Endothelial cell (in vitro differentiated cells): ENCODE results near the gene NEGR1. TPM values are rescaled to one million over a fixed set of nuclear protein-coding genes. Genes with fewer than 3 reads are reported as not detected.

Experiments used
- DNase-seq: peaks from one replicate; pipeline ENCODE4 v3.0.0; 2021; ENCODE audit warnings: low spot score
- H3K27ac Mint-ChIP-seq: one replicate; pipeline ENCODE4 v1.8.0; 2021; ENCODE audit warnings: mixed read lengths, inconsistent platforms; ENCODE audit not compliant: unreplicated experiment
- H3K27me3 Mint-ChIP-seq: one replicate; pipeline ENCODE4 v1.8.0; 2021; ENCODE audit warnings: mild to moderate bottlenecking, moderate library complexity, mixed read lengths, inconsistent platforms; ENCODE audit not compliant: unreplicated experiment
- H3K36me3 Mint-ChIP-seq: one replicate; pipeline ENCODE4 v1.8.0; 2021; ENCODE audit warnings: mild to moderate bottlenecking, low read depth, mixed read lengths, inconsistent platforms; ENCODE audit not compliant: unreplicated experiment
- H3K4me1 Mint-ChIP-seq: one replicate; pipeline ENCODE4 v1.8.0; 2021; ENCODE audit warnings: mild to moderate bottlenecking, mixed read lengths, inconsistent platforms; ENCODE audit not compliant: unreplicated experiment
- H3K4me3 Mint-ChIP-seq: one replicate; pipeline ENCODE4 v1.8.0; 2021; ENCODE audit warnings: mild to moderate bottlenecking, mixed read lengths, inconsistent platforms; ENCODE audit not compliant: unreplicated experiment
- H3K9me3 Mint-ChIP-seq: one replicate; pipeline ENCODE4 v1.8.0; 2021; ENCODE audit warnings: mixed read lengths, inconsistent platforms; ENCODE audit not compliant: unreplicated experiment
- total RNA-seq: library from RNA; stranded (reverse); fragmentation: NEBNext Ultra II Directional; extraction: Animal tissue kit (Norgen Biotek cat#: 25700); gene quantifications from one replicate; pipeline ENCODE4 v1.2.1, GENCODE V29; 2021; ENCODE audit not compliant: unreplicated experiment
- TF ChIP-seq, protein P1 (sequence below): fragments of 200-600 bp; sonication (generic); IDR thresholded peaks from one replicate; pipeline ENCODE4 v1.5.0; 2021; ENCODE audit warnings: antibody characterized with exemption; ENCODE audit not compliant: unreplicated experiment

The NEGR1 gene
- total RNA-seq, 1 donor from 2014 or later: 2.9 TPM

- H3K27ac Mint-ChIP-seq: no peak overlapping the region
- TF ChIP-seq, protein P1, sequence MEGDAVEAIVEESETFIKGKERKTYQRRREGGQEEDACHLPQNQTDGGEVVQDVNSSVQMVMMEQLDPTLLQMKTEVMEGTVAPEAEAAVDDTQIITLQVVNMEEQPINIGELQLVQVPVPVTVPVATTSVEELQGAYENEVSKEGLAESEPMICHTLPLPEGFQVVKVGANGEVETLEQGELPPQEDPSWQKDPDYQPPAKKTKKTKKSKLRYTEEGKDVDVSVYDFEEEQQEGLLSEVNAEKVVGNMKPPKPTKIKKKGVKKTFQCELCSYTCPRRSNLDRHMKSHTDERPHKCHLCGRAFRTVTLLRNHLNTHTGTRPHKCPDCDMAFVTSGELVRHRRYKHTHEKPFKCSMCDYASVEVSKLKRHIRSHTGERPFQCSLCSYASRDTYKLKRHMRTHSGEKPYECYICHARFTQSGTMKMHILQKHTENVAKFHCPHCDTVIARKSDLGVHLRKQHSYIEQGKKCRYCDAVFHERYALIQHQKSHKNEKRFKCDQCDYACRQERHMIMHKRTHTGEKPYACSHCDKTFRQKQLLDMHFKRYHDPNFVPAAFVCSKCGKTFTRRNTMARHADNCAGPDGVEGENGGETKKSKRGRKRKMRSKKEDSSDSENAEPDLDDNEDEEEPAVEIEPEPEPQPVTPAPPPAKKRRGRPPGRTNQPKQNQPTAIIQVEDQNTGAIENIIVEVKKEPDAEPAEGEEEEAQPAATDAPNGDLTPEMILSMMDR: no peak
- H3K27me3 Mint-ChIP-seq: no peaks in the 10 kb centered on the region
- DNase-seq: no peak
- H3K4me1 Mint-ChIP-seq: peaks cover 6% of the 10 kb centered on the region
- no peak overlapping the region for H3K4me3 Mint-ChIP-seq
- no peaks in the 10 kb centered on the region for H3K9me3 Mint-ChIP-seq
- no peaks in the 10 kb centered on the region for H3K36me3 Mint-ChIP-seq
These were observed 660.6 kb downstream of the NEGR1 start for GRCh38 chr1:71621785-71622184.

DNA sequence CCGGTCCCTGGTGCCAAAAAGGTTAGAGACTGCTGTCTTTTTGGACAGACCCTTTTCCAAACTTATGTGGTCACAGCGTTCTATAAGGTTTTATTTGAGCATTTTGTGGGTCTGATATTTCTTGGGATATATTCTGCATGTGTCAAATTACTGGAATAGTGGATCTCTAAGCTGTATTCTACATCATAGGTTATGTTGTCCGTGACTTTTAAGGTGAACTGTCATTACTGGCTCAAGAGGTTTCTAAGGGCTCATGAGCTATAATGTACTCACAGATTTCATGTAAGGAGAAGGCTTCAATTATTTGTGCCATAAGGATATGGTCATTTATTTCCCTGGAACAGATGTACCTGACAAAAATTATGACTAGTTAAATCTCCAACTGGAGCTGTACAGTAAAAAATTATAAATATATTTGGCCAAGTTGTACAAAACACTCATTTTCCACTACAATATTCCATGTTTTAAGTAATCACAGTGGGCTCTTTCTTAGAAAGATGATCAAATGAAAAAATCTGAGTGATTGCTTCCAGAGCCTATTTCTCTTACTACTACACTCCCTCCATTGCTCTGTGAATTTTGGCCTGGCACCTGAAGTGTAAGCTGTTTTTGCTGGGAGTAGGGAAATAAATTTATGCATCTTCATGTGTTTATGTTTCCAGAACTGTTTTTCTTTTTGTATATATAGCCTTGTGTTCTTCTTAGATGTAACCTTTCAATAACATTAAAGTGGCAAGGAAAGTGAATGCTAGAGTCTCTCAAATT is 663.4 kb downstream of the NEGR1 start:
- TF ChIP-seq, protein P1: no peak
- Mint-ChIP-seq H3K9me3 (no peaks in the 10 kb centered on the region), H3K4me3 (no peak overlapping the region), H3K4me1 (peaks cover 6% of the 10 kb centered on the region), H3K27ac (no peak overlapping the region), H3K27me3 (no peaks in the 10 kb centered on the region), H3K36me3 (no peaks in the 10 kb centered on the region)
- DNase-seq: no peak

DNA sequence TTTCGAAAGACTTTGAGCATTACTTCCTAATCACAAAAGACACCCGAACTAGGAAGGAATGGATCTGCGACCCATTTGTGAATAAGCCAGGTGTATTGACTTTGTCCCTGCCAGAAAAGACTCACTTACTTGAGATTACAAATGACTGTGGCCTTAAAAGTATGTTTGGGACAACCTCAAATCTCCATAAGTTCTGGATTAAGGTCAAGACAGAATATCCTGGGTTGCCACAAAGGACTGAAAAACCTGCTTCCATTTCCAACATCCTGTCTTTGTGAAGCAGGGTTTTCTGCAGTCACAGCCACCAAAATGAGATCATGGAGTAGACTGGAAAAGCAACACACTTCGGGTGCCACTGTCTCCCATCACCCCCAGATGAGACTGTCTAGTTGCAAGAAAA is 664.1 kb downstream of the NEGR1 start:
- Mint-ChIP-seq H3K4me1 (peaks cover 6% of the 10 kb centered on the region), H3K27ac (no peak overlapping the region), H3K36me3 (no peaks in the 10 kb centered on the region), H3K27me3 (no peaks in the 10 kb centered on the region), H3K4me3 (no peak overlapping the region), H3K9me3 (no peaks in the 10 kb centered on the region)
- TF ChIP-seq, protein P1: no peak
- DNase-seq: no peak

- Mint-ChIP-seq H3K4me3 (no peak overlapping the region), H3K4me1 (peaks cover 10% of the 10 kb centered on the region), H3K36me3 (no peaks in the 10 kb centered on the region), H3K9me3 (no peaks in the 10 kb centered on the region), H3K27me3 (no peaks in the 10 kb centered on the region), H3K27ac (no peak overlapping the region)
- DNase-seq: no peak
- TF ChIP-seq, protein P1: no peak
These were observed 671.9 kb downstream of the NEGR1 start for GRCh38 chr1:71610476-71610875.

DNA sequence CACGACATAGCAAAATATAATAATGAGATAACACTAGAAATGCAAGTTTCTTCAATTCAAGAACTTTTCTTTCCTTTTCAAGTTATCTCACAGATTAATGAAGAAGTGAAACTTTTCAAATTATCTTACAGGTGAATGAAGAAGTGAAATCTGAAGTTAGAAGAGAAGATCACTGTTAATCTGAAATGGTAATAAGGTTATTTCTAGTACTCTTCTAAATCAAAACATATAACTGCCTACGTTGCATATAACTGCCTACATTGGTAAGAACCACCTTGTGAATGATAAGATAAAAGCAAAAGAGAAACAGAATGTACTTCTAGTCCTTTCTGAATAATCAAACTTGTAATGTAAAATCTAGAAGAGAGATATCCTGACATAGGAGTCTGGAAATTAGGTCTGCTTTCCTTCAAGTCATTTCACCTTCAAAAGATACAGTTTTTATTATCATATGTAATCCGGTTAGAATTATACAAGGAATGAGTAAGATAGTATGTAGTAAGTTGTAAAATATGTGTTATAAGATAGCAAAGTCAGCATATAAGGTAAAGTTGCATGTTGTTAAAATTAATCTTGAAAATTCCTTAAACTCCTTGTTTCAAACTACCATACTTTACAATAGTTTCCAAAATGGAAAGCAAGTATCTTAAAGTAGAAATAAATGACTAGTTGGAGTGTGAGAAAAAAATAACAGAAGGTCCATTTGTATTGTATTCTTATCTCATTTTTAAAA is 679.1 kb downstream of the NEGR1 start:
- Mint-ChIP-seq H3K4me3 (no peak overlapping the region), H3K9me3 (no peaks in the 10 kb centered on the region), H3K27me3 (no peaks in the 10 kb centered on the region), H3K27ac (no peak overlapping the region), H3K4me1 (no peaks in the 10 kb centered on the region), H3K36me3 (no peaks in the 10 kb centered on the region)
- DNase-seq: no peak
- TF ChIP-seq, protein P1: no peak
